HG02973 (cell line): ENCODE data around the gene STK26.
"Not testable (repeated sequence)": the region's sequence is repeated elsewhere in the genome, so short reads cannot be mapped to it uniquely, and the experiment has no call there.

Experiments used
- ATAC-seq: cut with Tn5 transposase; IDR thresholded peaks from one replicate; pipeline ENCODE4 v1.9.1; 2021; ENCODE audit warnings: moderate library complexity; ENCODE audit not compliant: unreplicated experiment

STK26 gene

GRCh38 chrX:132034648-132035047 lies 11.5 kb downstream of the STK26 start:
- ATAC-seq, result no peak

- no peak for ATAC-seq
Measured at GRCh38 chrX:132037479-132037993, 14.4 kb downstream of the STK26 start.

- no peak for ATAC-seq
Measured at GRCh38 chrX:132040066-132040465, 17.0 kb downstream of the STK26 start.

GRCh38 chrX:132041015-132041414 lies 17.9 kb downstream of the STK26 start:
- no peak for ATAC-seq

- no peak for ATAC-seq
Measured at GRCh38 chrX:132043977-132044376, 20.9 kb downstream of the STK26 start.

GRCh38 chrX:132044953-132045352 lies 21.9 kb downstream of the STK26 start:
- ATAC-seq, result no peak

GRCh38 chrX:132045456-132045855 lies 22.4 kb downstream of the STK26 start:
- ATAC-seq, result no peak

- ATAC-seq, result no peak
Measured at GRCh38 chrX:132046533-132046932, 23.4 kb downstream of the STK26 start.

- not testable (repeated sequence) for ATAC-seq
Measured at GRCh38 chrX:132051778-132052177, 28.7 kb downstream of the STK26 start.

GRCh38 chrX:132058050-132058449 lies 34.9 kb downstream of the STK26 start:
- ATAC-seq, result no peak

GRCh38 chrX:132058975-132059374 lies 35.9 kb downstream of the STK26 start:
- ATAC-seq, result no peak

- ATAC-seq, result no peak
Measured at GRCh38 chrX:132059973-132060540, 37.0 kb downstream of the STK26 start.

- ATAC-seq, result no peak
Measured at GRCh38 chrX:132063334-132063733, 40.2 kb downstream of the STK26 start.

GRCh38 chrX:132063862-132064261 lies 40.8 kb downstream of the STK26 start:
- no peak for ATAC-seq

GRCh38 chrX:132068405-132068804 lies 45.3 kb downstream of the STK26 start:
- no peak for ATAC-seq

- ATAC-seq, result no peak
Measured at GRCh38 chrX:132071254-132071653, 48.2 kb downstream of the STK26 start.

GRCh38 chrX:132077414-132077813 lies 54.3 kb downstream of the STK26 start:
- ATAC-seq, result no peak

- ATAC-seq, result no peak
Measured at GRCh38 chrX:132077912-132078311, 54.8 kb downstream of the STK26 start.

- ATAC-seq, result no peak
Measured at GRCh38 chrX:132085786-132086185, 62.7 kb downstream of the STK26 start.

- ATAC-seq, result no peak
Measured at GRCh38 chrX:132086672-132087071, 63.6 kb downstream of the STK26 start.

GRCh38 chrX:132088864-132089263 lies 65.8 kb downstream of the STK26 start:
- no peak for ATAC-seq

GRCh38 chrX:132090403-132091159 lies 67.5 kb downstream of the STK26 start:
- no peak for ATAC-seq
